CD4-positive, alpha-beta T cell treated with Interleukin-12 subunit alpha and Interleukin-12 subunit beta, for 1 hour (primary cell): ENCODE measurements around the gene SIK2.

Experiments
- DNase-seq: peaks from one replicate; pipeline ENCODE4 v3.0.0-alpha.2; 2020

Gene SIK2

DNA sequence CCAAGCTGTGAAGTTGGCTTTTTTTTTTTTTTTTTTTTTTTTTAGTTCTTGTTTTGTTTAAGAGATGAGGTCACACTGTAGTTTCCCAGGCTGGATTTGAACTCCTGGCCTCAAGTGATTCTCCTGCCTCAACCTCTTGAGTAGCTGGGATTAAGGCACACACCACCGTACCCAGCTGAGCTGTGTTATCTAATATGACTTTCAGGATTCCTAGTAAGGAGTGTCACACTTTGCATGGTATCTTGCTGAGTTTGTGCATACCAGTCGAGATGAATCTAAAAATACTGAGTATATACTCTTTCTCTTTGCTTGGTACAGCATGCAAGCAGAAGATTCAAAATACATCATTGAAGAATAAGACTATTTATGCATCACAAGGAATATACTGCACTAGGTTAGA is 58.6 kb downstream of the SIK2 start:
- no peak for DNase-seq

- no peak for DNase-seq
Observed at GRCh38 chr11:111663820-111664219, 61.6 kb downstream of the SIK2 start.

- DNase-seq = no peak
Observed at GRCh38 chr11:111665777-111666176, 63.5 kb downstream of the SIK2 start.

- no peak for DNase-seq
Observed at GRCh38 chr11:111668980-111669379, 66.7 kb downstream of the SIK2 start.

DNA sequence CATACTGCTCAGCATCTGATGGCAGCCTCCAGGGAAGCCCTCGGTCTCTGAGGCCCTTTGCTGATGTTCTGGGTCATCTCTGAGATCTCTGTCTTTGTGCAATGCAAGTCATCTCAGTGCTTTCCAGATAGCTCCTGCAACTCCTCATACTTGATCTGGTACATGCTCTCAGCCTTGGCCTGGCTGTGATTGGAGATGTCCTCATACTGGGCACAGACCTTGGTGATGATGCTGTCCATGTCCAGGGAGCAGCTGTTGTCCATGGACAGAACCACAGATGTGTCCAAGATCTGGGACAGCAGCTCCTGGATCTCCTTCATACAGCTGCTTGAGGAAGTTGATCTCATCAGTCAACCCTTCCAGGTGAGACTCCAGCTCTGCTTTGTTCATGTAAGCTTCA is 69.1 kb downstream of the SIK2 start:
- no peak for DNase-seq

GRCh38 chr11:111672949-111673348 is 70.7 kb downstream of the SIK2 start:
- DNase-seq = no peak

GRCh38 chr11:111674941-111675340 is 72.7 kb downstream of the SIK2 start:
- DNase-seq = no peak

- DNase-seq = no peak
Observed at GRCh38 chr11:111675891-111676290, 73.6 kb downstream of the SIK2 start.

DNA sequence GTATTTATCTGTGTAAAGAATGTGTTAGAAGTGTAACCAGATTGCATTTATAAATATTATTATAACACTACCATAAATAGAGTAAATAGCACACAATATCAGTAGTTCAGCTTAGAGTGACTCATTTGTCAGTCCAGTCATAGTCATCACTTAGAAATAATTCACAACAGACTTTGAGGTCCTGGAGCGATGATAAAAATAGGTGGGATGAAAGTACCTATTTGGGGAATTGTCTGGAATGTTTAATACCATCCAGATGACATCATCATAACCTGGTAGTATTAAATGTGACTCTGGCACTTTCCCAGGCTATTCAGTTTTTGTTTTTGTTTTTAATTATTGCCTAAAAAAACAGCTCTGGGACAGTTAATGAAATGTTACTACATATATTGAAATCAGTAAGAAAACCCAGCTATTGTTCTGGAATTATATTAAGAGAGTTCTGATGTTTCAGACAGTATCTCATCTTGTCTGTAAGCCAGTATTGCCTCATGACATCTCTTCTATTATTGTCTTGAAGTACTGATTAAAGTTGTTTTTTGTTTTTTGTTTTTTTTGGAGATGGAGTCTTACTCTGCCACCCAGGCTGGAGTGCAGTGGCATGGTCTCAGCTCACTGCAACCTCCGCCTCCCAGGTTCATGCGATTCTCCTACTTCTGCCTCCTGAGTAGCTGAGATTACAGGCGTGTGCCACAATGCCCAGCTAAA is 74.8 kb downstream of the SIK2 start:
- no peak for DNase-seq

DNA sequence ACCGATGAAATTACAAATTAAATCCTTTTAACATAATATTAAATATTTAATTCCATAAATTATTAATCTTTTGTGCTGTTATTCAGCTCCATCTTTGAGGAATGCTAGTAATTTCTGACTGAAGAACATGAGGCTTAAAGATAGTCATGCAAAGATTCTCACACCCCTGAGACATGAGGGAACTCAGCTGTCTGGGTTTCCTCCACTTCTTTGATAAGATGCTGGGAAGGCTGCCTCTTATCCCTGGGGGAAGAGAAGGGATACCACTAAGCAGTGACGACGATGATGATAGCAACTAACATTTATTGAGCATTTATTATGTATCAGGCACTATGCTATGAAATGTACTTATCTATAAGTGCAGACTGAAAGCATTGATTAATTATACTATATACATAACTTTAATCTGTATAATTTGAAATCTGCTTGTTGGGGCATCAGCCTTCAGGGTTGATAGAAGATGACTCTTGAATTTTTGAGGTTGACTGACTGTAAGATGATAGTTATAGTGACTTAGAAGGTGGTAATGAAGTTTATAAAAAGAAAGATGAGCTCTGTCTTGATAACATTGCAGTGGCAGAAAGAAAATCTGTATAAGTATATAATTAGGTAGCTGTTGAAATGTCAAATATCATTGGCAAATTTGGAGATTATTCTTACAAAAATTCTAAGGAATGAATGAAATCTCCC is 78.4 kb downstream of the SIK2 start:
- DNase-seq = no peak

DNA sequence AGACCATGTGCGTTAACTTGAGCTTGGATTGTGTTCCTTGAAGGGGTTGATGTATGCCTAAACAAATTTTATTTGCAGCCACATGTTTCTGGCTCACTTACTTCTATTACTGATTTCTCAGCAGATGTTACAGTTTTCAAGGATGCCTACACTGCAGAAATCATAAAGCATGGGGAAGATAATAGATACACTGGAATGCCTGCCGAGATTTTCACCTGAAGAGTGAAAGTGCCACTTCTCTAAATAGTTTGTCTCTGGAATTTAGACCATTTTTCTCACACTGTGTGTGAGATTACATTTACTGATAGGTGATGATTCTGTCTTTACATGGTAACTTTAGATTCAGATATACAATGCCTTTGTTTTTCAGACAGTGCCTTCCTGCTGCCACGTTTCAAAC is 81.6 kb downstream of the SIK2 start:
- no peak for DNase-seq

GRCh38 chr11:111684251-111684650 is 82.0 kb downstream of the SIK2 start:
- DNase-seq = no peak

DNA sequence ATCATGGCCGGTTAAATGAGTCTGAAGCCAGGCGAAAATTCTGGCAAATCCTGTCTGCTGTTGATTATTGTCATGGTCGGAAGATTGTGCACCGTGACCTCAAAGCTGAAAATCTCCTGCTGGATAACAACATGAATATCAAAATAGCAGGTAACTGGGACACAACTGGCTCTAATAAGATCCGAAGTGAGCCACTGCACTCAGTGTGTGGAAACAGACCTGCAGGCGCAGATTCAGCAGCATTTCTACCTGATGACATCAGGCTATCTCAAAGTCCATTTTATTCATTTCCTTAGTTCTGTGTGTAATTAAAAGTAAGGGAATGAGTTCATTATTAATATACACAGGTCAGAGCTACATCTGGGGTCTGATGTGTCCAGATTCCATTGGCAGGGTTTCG is 85.8 kb downstream of the SIK2 start:
- no peak for DNase-seq

GRCh38 chr11:111691176-111691575 is 88.9 kb downstream of the SIK2 start:
- no peak for DNase-seq

GRCh38 chr11:111691741-111692140 is 89.5 kb downstream of the SIK2 start:
- no peak for DNase-seq

- DNase-seq = no peak
Observed at GRCh38 chr11:111693224-111693937, 91.1 kb downstream of the SIK2 start.

GRCh38 chr11:111694851-111695250 is 92.6 kb downstream of the SIK2 start:
- DNase-seq = no peak

- no peak for DNase-seq
Observed at GRCh38 chr11:111696556-111696955, 94.3 kb downstream of the SIK2 start.

DNA sequence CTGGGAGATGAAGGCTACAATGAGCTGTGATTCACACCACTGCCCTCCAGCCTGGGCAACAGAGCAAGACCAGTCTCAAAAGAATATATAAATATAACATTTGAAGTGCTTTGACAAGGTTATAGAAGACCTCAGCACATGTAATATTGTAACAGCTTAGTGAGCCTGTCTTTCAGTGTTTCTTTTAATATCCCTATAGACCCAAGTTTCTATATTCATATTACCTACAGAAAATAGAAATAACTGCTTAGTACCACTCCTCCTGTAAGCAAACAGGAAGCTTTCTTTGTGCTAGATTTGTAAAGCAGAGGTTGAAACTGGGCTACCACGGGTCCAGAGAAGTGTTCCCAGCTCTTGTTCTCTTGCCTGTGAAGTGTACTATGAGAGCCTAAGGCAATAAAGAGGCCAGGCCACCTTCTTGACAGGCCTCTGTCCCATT is 95.7 kb downstream of the SIK2 start:
- no peak for DNase-seq

- DNase-seq = no peak
Observed at GRCh38 chr11:111698852-111699559, 96.8 kb downstream of the SIK2 start.

DNA sequence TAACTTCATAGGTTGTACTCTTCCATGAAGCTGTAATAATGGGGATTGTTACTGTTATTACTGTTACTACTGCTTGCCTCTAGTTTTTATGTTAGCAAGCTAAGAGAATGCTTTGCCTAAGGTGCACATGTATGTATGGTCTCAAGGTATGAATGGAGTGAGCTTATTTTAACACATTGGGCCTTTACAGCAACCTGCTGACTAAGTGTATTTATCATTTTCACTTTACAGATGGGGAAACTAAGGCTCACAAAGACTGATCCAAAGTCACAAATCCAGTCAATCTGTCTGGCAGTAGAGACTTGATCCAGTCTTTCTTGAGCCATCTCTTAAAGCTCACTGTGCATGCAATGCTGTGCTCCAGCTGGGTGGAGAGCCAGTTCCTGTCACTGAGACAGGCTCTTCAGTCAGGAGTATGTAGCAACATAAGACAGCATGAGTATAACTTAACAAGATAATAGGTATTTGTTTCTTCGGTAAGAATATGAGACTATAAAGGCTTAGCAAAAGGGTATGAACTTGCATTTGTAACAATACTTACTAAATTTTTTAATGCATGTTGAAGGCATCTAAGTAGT is 97.4 kb downstream of the SIK2 start:
- DNase-seq = no peak

- DNase-seq = no peak
Observed at GRCh38 chr11:111700162-111700561, 97.9 kb downstream of the SIK2 start.

- no peak for DNase-seq
Observed at GRCh38 chr11:111702623-111703022, 100.4 kb downstream of the SIK2 start.
